HG03442 (cell line): ENCODE results near the gene TNRC6A.
"Not testable (repeated sequence)": the region's sequence is repeated elsewhere in the genome, so short reads cannot be mapped to it uniquely, and the experiment has no call there.

ENCODE experiments used
- ATAC-seq: cut with Tn5 transposase; IDR thresholded peaks from one replicate; pipeline ENCODE4 v1.9.1; 2021; ENCODE audit warnings: mild to moderate bottlenecking, moderate library complexity; ENCODE audit not compliant: unreplicated experiment

The TNRC6A gene

DNA sequence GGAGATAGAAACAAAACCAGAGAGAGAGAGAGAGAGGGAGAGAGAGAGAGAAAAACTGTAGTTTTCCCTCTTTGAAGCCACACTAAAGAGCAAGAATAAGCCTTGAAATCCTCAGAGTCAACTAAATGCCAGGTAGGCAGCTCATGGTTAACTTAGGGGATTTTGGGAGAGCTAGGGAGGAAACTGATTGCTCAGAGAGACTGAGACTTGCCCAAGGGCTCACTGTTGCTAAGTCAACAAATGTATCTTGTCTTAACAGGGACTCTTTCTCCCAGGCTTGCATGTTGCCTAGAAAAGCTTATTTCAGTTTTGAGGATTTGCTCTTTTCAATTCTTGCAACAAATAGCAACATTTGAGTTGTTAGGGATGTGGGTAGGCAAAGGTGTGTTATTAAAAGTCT lies 111.8 kb downstream of the TNRC6A start:
- no peak for ATAC-seq

- no peak for ATAC-seq
These were observed 114.9 kb downstream of the TNRC6A start for GRCh38 chr16:24844101-24845030.

DNA sequence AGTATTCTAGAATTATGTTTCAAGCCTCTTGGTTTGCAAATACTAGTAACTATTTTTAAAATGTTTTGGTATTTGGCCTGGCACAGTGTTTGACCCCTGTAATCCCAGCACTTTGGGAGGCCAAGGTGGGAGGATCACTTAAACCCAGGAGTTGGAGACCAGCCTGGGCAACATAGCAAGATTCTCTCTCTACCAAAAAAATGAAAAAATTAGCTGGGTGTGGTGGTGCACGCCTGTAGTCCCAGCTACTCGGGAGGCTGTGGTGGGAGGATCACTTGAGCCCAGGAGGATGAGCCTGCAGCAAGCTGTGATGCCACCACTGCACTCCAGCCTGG lies 115.5 kb downstream of the TNRC6A start:
- not testable (repeated sequence) for ATAC-seq

DNA sequence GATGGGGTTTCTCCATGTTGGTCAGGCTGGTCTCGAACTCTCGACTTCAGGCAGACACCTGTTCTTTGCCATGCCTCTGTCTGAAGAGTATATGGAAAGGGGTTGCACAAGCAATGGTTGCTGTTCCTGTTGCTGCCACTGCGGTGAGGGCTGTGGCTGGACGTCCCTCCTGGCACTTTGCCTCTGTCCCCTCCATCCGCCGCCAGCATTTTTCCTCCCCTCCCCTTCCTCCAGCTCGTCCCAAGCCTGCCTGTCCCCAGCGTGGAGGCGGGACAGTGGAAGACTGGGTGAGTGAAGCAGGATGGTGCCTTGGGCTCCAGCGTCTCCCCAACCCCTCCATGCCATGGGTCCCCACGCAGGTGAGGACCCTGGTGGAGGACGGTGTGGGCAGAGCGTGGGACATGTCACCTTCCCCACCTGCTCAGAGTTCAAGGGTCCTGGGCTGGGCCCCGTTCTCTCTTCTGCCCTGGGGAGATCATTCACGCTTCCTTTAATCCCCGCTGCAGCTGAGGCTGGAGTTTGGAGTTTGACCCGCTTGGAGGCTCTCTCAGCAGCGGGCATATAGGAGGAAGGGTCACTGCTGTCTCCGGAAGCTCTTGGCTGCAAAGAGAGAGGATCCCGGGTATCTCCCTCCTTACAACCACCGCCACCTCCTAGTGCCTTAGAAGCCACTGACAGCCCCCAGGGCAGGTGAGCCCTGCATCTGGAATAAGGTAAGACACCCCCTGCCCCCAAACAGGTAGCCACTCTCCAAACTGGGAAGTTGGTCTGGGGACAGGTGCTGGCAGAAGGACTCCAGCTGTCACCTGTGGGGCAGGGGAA lies 116.5 kb downstream of the TNRC6A start, which contains the start of gene SLC5A11:
Gene SLC5A11 (plus strand): TSS at position 238 of the 822 bp plus-strand sequence. CDS start 12,681 bp downstream, outside the sequence.
- ATAC-seq = no peak

GRCh38 chr16:24846548-24847357 lies 117.3 kb downstream of the TNRC6A start:
- no peak for ATAC-seq

DNA sequence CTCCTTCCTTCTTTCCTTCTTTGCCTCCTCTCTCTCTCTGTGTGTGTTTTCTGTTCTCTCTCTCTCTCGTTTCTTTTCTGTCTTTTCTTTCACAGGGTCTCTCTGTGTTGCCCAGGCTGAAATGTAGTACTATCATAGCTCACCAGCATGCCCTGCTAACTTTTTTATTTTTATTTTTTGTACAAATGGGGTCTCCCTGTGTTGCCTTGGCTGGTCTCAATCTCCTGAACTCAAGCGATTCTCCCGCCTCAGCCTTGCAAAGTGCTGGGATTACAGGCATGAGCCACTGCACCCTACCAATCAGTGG lies 117.9 kb downstream of the TNRC6A start:
- no peak for ATAC-seq

- ATAC-seq = no peak
These were observed 118.6 kb downstream of the TNRC6A start for GRCh38 chr16:24848065-24848464.

DNA sequence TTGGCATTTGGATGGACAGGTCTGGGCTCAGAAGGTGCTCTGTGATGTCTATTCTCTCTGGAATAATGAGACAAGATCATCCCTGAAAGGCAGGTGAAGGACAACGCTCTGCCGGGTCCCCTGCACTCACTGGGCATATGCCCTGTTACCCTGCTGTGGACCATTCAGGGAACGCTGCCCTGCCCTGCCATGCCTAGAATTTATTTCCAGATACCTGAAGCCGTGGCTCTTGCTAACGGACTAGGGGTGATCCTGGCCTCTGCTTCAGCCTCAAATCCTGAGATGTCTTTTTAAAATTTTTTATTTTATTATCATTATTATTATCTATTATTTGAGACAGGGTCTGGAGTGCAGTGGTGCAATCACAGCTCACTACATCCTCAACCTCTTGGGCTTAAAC lies 120.2 kb downstream of the TNRC6A start:
- no peak for ATAC-seq

GRCh38 chr16:24850289-24850938 lies 121.0 kb downstream of the TNRC6A start:
- no peak for ATAC-seq

DNA sequence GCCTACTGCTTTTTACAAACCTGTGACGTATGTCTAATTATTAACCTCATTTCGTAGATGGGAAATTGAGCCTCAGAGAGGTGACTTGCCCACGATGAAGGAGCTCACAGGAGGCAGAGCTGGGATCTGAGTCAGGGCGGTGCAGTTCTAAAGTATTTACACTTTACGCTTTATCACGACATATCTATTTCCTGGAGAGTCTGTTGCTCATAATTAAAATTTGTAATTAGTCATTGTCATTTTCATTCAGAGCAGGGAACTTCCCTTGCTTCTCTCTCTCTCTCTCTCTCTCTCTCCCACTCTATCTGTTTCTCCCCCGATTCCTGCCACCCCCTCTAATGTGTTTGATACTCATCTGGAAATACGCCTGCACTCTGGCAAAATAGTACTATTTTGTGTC lies 122.2 kb downstream of the TNRC6A start:
- ATAC-seq = no peak

GRCh38 chr16:24852281-24852721 lies 122.8 kb downstream of the TNRC6A start:
- ATAC-seq = no peak

GRCh38 chr16:24853169-24853824 lies 123.8 kb downstream of the TNRC6A start:
- ATAC-seq = no peak

DNA sequence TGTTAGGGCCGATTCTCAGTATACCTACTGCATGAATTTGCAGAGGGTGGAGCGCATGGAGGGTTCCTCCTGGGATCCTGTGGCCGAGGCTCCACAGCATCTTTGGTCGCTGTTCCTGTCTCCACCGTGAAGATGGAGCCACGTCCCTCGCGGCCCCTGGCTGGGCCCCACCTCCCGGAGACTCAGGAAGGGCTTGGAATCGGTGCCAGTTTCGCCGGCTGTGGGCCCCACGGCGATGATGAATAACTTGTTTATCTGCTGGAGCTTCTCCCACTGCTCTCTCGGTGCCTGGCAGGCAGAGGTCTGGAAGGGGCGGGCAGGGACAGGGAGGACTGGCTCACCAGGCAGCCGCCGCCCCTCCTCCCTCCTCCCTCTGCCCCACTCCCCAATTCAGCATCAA lies 124.4 kb downstream of the TNRC6A start:
- ATAC-seq = no peak

DNA sequence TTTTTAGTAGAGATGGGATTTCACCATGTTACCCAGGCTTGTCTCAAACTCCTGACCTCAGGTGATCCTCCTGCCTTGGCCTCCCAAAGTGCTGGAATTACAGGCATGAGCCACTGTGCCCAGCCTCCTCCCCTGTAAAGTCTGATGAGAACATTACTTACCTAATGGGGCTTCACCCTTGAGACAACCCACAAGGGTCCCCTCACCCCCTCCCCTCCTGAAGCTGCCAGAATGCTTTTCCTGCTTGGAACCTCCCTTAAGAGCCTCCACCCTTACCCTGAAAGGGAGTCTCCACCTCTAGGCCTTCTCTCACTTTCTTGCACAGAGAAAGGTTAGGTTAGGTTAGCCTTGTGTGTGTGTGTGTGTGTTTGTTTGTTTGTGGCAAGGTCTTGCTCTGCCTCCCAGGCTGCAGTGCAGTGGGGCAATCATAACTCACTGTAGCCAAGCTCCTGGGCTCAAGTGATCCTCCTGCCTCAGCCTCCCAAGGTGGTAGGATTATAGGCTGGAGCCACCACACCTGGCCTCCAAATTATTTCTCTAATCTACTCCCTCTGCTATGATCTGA lies 125.2 kb downstream of the TNRC6A start:
- no peak for ATAC-seq

GRCh38 chr16:24855678-24856077 lies 126.2 kb downstream of the TNRC6A start:
- no peak for ATAC-seq

GRCh38 chr16:24856871-24857270 lies 127.4 kb downstream of the TNRC6A start:
- not testable (repeated sequence) for ATAC-seq

- no peak for ATAC-seq
These were observed 129.0 kb downstream of the TNRC6A start for GRCh38 chr16:24858219-24859041.

GRCh38 chr16:24861461-24861860 lies 132.0 kb downstream of the TNRC6A start:
- no peak for ATAC-seq
